ENCODE results near the gene B4GALNT3. TPM values are rescaled to one million over a fixed set of nuclear protein-coding genes. Genes with fewer than 3 reads are reported as not detected.

The B4GALNT3 gene
- total RNA-seq, 1 experiment from 2014 or later: 23.3 TPM

DNA sequence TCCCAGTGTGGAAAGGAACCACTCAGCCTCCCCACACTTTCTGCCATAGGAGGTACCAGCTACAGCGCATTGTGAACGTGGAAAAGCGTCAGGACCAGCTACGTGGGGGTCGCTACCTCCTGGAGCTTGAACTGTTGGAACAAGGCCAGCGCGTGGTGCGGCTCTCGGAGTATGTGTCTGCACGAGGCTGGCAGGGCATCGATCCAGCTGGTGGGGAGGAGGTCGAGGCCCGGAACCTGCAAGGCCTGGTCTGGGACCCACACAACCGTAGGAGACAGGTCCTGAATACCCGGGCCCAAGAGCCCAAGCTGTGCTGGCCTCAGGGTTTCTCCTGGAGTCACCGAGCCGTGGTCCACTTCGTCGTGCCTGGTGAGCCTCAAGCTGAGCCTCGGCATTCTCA, 96.8 kb downstream of the B4GALNT3 start:
- Histone ChIP-seq H3T11ph (ENCODE audit: low read length) (no peak overlapping the region), H3K14ac (ENCODE audit: insufficient read depth, low read length) (no peak overlapping the region; the same call in 1 of the 2 replicates), H3K18ac (ENCODE audit: insufficient read length, low read depth, low read length) (no peak overlapping the region), H3K23me2 (ENCODE audit: insufficient read length, low read depth, low read length, poor library complexity, severe bottlenecking) (no peaks in the 10 kb centered on the region), H4K91ac (ENCODE audit: insufficient read length, low read depth, low read length) (no peak overlapping the region), H3K4ac (ENCODE audit: low read depth, low read length) (no peak overlapping the region), H2BK15ac (ENCODE audit: low read depth, low read length) (no peak overlapping the region), H2BK20ac (ENCODE audit: low read depth, low read length, poor library complexity, severe bottlenecking) (no peak overlapping the region), H3K27me3 (ENCODE audit: insufficient read depth, low read length) (no peaks in the 10 kb centered on the region), H3K79me2 (ENCODE audit: insufficient read depth, low read length) (no peaks in the 10 kb centered on the region), H4K8ac (replicated peaks; ENCODE audit: insufficient read length, low read depth, low read length) (no peak overlapping the region), H3K4me1 (ENCODE audit: insufficient read depth, low read length) (no peaks in the 10 kb centered on the region), H3K79me1 (ENCODE audit: insufficient read depth, low read depth, low read length, poor library complexity, severe bottlenecking) (no peaks in the 10 kb centered on the region), H2BK12ac (ENCODE audit: insufficient read length, low read depth, low read length) (no peak overlapping the region), H2AK5ac (ENCODE audit: insufficient read length, low read length) (no peak overlapping the region), H3K23ac (ENCODE audit: insufficient read length, low read depth, low read length) (no peak overlapping the region), H3K27ac (ENCODE audit: insufficient read length, low read depth, low read length) (no peak overlapping the region), H2AFZ (ENCODE audit: low read length) (no peak overlapping the region), H3K9me3 (ENCODE audit: control insufficient read depth, low read depth, low read length) (no peaks in the 10 kb centered on the region), H3K56ac (ENCODE audit: insufficient read length, low read depth, low read length) (no peak overlapping the region), H3K9ac (ENCODE audit: extremely low read depth, insufficient read length, low read length) (no peak overlapping the region), H3K4me2 (ENCODE audit: insufficient read depth, insufficient read length, low read length) (no peak overlapping the region), H4K20me1 (ENCODE audit: control insufficient read depth, insufficient read depth, insufficient read length) (no peaks in the 10 kb centered on the region), H2BK5ac (ENCODE audit: insufficient read length, low read length) (no peak overlapping the region), H4K5ac (ENCODE audit: insufficient read length, low read depth, low read length) (no peak overlapping the region), H2BK120ac (ENCODE audit: low read depth, low read length, poor library complexity, severe bottlenecking) (no peak overlapping the region)
- Mint-ChIP-seq H3K4me1 (no peaks in the 10 kb centered on the region), H3K27ac (no peak overlapping the region), H3K9me3 (no peaks in the 10 kb centered on the region; a peak in 1 of 5 replicates), H3K36me3 (ENCODE audit: insufficient read depth in 1 of 3, low read depth in 3 of 3) (peaks cover 6 to 27% (median 14%) of the 10 kb centered on the region in 3 experiments), H3K27me3 (ENCODE audit: low read depth) (no peaks in the 10 kb centered on the region), H3K4me3 (no peak overlapping the region)
- no peak for DNase-seq
- WGBS (ENCODE audit: extremely low coverage, insufficient read length, low lambda C conversion rate): no CpG with 5 or more reads among the region's 20 CpGs
- TF ChIP-seq CTCF (conservative IDR thresholded peaks at IDR 0.05): no peak

Data from H9 (cell line).